Duodenal mucosa (tissue), 2 donors: ENCODE measurements around the gene TJP3.
"Not testable (repeated sequence)": the region's sequence is repeated elsewhere in the genome, so short reads cannot be mapped to it uniquely, and the experiment has no call there.

ENCODE experiments used
- H3K27ac ChIP-seq: one replicate; pipeline ENCODE4 v1.7.0; 2013; ENCODE audit warnings: low read depth, low read length
- H3K27me3 ChIP-seq, 2 donors: one replicate each; pipeline ENCODE4 v1.7.0; 2013; ENCODE audit warnings: low read length in 2 of 2, control low read depth in 1 of 2; ENCODE audit not compliant: insufficient read depth in 2 of 2, control insufficient read depth in 1 of 2
- H3K36me3 ChIP-seq, 2 donors: one replicate each; pipeline ENCODE4 v1.7.0; 2013; ENCODE audit warnings: low read length in 2 of 2, control low read depth in 1 of 2; ENCODE audit not compliant: insufficient read depth in 2 of 2, control insufficient read depth in 1 of 2
- H3K4me1 ChIP-seq, 2 donors: one replicate each; pipeline ENCODE4 v1.7.0; 2013; ENCODE audit warnings: low read length in 2 of 2, control low read depth in 1 of 2; ENCODE audit not compliant: insufficient read depth in 2 of 2, control insufficient read depth in 1 of 2
- H3K4me3 ChIP-seq, 2 donors: one replicate each; pipeline ENCODE4 v1.7.0; 2013; ENCODE audit warnings: low read length in 2 of 2, low read depth in 1 of 2
- H3K9ac ChIP-seq, 2 donors: one replicate each; pipeline ENCODE4 v1.7.0; 2013; ENCODE audit warnings: low read length in 2 of 2, low read depth in 1 of 2
- H3K9me3 ChIP-seq, 2 donors: one replicate each; pipeline ENCODE4 v1.7.0; 2013; ENCODE audit warnings: low read length in 2 of 2, control low read depth in 1 of 2; ENCODE audit not compliant: control insufficient read depth in 1 of 2

TJP3 gene

GRCh38 chr19:3745363-3746045, 37.3 kb downstream of the TJP3 start:
- H3K4me1 ChIP-seq = no peaks in the 10 kb centered on the region
- H3K27me3 ChIP-seq = no peaks in the 10 kb centered on the region
- H3K36me3 ChIP-seq = peaks cover 10 to 52% of the 10 kb centered on the region in 2 donors
- no peak overlapping the region for H3K4me3 ChIP-seq
- no peak overlapping the region for H3K27ac ChIP-seq
- no peaks in the 10 kb centered on the region for H3K9me3 ChIP-seq
- no peak overlapping the region for H3K9ac ChIP-seq

GRCh38 chr19:3746371-3747056, 38.3 kb downstream of the TJP3 start:
- peaks cover 16 to 59% of the 10 kb centered on the region in 2 donors for H3K36me3 ChIP-seq

DNA sequence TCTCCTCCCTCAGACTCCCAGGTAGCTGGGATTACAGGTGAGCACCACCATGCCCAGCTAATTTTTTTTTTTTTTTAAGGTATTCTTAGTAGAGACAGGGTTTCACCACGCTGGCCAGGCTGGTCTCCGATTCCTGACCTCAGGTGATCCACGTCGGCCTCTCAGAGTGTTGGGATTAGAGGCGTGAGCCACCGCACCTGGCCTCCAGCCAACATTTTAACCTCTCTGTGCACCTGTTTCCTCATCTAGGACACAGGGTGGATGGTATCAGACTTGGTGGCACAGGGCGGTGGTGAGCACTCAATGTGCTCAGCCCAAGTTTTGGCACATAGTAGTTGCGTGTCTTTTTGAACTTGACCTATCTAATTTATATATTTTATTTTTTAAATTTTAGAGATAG, 40.8 kb downstream of the TJP3 start:
- no peak overlapping the region for H3K4me3 ChIP-seq
- no peaks in the 10 kb centered on the region for H3K4me1 ChIP-seq
- no peak overlapping the region for H3K27ac ChIP-seq
- no peaks in the 10 kb centered on the region for H3K9me3 ChIP-seq
- no peak overlapping the region for H3K9ac ChIP-seq
- peaks cover 18 to 57% of the 10 kb centered on the region in 2 donors for H3K36me3 ChIP-seq
- H3K27me3 ChIP-seq = no peaks in the 10 kb centered on the region

More at GRCh38 chr19:3746371-3747056, 38.3 kb downstream of the TJP3 start:
- Histone ChIP-seq H3K9me3 (no peaks in the 10 kb centered on the region), H3K27ac (no peak overlapping the region), H3K4me3 (no peak overlapping the region), H3K9ac (no peak overlapping the region), H3K27me3 (no peaks in the 10 kb centered on the region), H3K4me1 (no peaks in the 10 kb centered on the region)

GRCh38 chr19:3750211-3750610, 42.0 kb downstream of the TJP3 start:
- Histone ChIP-seq H3K9me3 (no peaks in the 10 kb centered on the region), H3K27ac (no peak overlapping the region), H3K9ac (no peak overlapping the region), H3K4me1 (no peaks in the 10 kb centered on the region), H3K4me3 (no peak overlapping the region), H3K36me3 (peaks cover 18 to 57% of the 10 kb centered on the region in 2 donors), H3K27me3 (no peaks in the 10 kb centered on the region)

DNA sequence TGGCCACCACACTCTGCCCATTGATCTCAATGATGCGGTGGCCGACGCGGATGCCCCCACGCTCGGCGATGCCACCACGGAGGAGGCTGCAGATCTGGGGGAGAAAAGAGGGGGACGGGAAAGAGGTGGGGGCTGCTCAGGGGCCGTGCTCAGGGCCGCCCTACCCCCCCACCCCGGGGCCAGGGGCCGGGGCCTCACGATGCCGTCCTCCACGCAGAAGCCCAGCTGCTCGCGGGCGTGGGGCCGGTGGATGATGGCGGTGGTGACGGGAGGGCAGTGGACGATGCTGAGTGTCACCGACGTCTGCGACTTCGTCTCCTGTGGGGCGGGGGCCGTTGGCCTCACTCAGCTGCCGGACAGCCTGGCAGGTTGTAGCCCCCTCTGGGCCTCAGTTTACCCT, 43.1 kb downstream of the TJP3 start:
- Histone ChIP-seq H3K4me1 (no peaks in the 10 kb centered on the region), H3K9ac (no peak overlapping the region), H3K27ac (no peak overlapping the region), H3K27me3 (no peaks in the 10 kb centered on the region), H3K4me3 (no peak overlapping the region), H3K9me3 (no peaks in the 10 kb centered on the region), H3K36me3 (peaks cover 18 to 48% of the 10 kb centered on the region in 2 donors)

DNA sequence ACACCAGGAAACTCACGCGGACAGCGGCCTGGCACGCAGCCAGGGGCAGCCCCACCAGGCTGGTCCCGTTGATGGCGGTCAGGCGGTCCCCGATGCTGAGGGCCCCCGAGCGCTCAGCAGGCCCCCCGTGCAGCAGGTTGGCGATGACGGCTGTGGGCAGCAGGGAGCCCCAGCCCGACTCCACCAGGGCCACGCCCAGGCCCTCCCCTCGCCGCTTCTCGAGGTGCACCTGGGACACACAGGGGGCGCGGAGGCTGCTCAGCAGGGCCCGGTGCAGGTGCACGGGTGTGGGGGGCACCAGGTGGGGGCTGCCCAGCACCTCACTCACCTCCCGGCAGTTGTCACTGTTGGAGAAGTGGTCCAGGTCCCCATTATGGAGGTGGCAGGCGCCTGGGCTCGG, 44.3 kb downstream of the TJP3 start:
- Histone ChIP-seq H3K36me3 (peaks cover 18 to 37% of the 10 kb centered on the region in 2 donors), H3K9me3 (no peaks in the 10 kb centered on the region), H3K27ac (no peak overlapping the region), H3K4me3 (no peak overlapping the region), H3K9ac (no peak overlapping the region), H3K27me3 (no peaks in the 10 kb centered on the region), H3K4me1 (no peaks in the 10 kb centered on the region)

DNA sequence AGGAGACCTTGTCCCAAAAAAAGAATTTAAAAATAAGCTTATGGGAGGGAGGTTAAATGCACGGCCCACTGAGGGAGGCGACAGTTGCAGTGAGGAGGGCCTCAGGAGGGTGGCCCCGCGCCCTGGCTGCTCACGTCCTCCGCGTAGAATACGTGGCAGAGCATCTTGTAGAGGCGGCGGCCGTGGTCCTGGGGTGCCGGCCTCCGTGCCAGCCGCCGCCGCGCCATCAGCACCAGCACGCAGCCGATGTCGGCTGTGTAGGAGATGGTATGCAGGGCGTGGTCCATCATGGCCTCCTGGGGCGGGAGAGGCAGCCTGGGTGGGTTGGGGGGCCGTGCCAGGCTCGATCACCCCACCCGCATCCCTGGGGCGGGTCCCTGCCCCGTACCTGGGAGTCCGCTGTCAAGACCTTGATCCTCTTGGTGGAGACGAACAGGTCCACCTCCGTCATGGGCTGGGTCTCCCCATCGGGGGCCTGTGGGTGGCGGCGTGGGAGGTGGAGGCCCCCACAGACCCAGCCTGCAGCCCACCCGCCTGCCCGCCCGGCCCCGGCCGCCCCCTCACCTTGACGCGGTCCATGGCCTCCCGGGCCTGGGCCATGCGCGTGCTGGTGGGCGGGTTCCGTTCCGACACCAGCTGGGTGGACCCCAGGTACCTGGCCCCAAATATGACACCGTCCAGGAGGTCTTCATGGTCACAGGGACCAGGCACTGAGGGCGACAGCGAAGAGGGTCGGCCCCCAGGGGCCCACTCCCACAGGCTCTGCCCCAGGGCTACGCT, 45.6 kb downstream of the TJP3 start:
- Histone ChIP-seq H3K4me1 (no peaks in the 10 kb centered on the region), H3K27ac (no peak overlapping the region), H3K27me3 (no peaks in the 10 kb centered on the region), H3K36me3 (peaks cover 18 to 34% of the 10 kb centered on the region in 2 donors), H3K9ac (no peak overlapping the region), H3K9me3 (no peaks in the 10 kb centered on the region), H3K4me3 (no peak overlapping the region)

DNA sequence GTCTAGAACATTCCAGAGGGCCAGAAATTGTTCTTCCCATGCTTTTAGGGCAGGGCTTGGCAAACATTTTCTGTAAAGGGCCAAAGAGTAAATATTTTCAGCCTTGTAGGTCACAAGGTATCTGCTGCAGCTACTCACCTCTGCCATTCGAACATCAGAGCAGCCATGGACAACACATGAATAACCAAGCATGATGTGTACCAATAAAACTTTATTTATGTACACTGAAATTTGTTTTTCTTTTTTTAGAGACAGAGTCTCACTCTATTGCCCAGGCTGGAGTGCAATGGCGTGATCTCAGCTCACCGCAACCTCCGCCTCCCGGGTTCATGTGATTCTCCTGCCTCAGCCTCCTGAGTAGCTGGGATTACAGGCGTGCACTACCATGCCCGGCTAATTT, 49.5 kb downstream of the TJP3 start:
- not testable (repeated sequence) for H3K27me3 ChIP-seq, H3K9ac ChIP-seq, H3K27ac ChIP-seq, H3K36me3 ChIP-seq, H3K9me3 ChIP-seq, H3K4me3 ChIP-seq
- peaks cover 17 to 21% of the 10 kb centered on the region in 2 donors for H3K4me1 ChIP-seq

DNA sequence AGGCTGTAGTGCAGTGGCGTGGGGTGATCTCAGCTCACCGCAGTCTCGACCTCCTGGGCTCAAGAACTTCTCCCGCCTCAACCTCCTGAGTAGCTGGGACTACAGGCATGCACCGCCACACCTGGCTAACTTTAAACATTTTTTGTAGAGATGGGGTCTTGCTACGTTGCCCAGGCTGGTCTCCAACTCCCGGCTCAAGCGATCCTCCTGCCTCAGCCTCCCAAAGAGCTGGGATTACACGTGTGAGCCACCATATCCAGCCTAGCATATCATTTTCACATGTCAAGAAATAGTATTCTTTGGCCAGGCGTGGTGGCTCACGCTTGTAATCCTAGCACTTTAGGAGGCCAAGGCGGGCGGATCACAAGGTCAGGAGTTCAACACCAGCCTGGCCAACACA, 50.1 kb downstream of the TJP3 start:
- not testable (repeated sequence) for H3K27me3 ChIP-seq, H3K9me3 ChIP-seq, H3K4me3 ChIP-seq, H3K36me3 ChIP-seq, H3K27ac ChIP-seq, H3K9ac ChIP-seq
- H3K4me1 ChIP-seq = peaks cover 17 to 24% of the 10 kb centered on the region in 2 donors
